ENCODE data around the gene IGF2BP3.

The IGF2BP3 gene

GRCh38 chr7:23471106-23471859 lies 992 bp upstream of the IGF2BP3 start:
- DNase-seq = peak; percentile 95

DNA sequence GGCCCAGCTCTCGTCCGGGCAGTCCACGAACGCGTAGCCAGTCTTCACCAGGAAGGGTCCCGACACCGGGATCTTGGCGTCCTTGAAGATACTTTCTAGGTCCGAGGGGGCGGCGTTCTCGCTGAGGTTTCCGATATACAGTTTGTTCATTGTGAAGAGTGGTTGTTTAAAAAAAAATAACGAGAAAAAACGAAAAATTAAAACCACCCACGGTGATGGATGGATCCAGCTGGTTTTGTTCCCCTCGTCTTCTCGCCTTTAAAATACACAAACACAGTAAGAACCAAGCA lies 385 bp downstream of the IGF2BP3 start:
- peak; percentile 66 for DNase-seq

GRCh38 chr7:23469150-23469960 lies 936 bp downstream of the IGF2BP3 start:
- peak; percentile 73 for DNase-seq

- DNase-seq = peak; percentile 64
Measured at GRCh38 chr7:23468526-23469149, 1.7 kb downstream of the IGF2BP3 start.

- DNase-seq = peak; percentile 83
Measured at GRCh38 chr7:23467806-23468525, 2.3 kb downstream of the IGF2BP3 start.

DNA sequence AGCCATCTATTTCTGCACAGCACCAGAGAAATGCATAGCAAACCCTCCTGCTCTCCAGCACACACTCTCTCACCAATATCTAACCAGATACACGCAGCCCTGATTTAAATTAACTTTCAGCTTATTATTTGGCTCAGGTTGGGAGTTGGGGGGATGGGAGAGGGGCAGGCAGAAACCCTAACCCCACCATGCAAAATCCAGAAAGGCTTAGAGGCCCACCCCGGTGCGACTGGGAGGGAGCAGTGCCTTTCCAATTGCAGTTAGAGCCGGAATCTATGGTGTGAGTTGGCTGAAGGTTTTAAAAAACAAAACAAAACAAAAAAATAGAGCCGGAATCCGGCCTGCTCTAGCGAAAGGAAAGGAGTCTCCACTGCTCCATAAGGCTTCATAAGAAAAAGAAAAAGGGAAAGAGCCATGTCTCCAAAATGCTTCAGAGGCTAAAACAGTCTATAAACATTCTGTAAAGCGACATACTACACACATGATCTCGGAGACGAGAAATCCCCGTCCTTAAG lies 2.9 kb downstream of the IGF2BP3 start:
- DNase-seq = no peak

DNA sequence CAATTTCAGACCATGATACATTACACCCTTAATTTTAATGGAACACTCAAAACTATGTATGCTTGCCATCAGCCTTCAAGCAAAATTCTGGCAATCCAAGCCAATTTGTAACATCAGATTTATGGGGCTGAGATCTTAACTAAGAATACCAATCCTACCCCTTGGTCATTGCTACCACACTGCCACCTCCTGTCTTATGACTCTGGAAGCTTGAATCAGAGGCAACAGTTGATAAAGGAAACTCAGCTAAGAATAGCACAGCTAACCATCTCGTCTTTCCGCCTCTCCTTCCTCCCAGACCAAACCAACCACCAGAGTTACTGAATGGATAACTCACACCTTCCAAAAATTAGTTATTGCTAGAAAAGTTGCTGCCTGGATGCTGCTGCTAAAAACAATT lies 7.4 kb downstream of the IGF2BP3 start:
- DNase-seq = no peak

DNA sequence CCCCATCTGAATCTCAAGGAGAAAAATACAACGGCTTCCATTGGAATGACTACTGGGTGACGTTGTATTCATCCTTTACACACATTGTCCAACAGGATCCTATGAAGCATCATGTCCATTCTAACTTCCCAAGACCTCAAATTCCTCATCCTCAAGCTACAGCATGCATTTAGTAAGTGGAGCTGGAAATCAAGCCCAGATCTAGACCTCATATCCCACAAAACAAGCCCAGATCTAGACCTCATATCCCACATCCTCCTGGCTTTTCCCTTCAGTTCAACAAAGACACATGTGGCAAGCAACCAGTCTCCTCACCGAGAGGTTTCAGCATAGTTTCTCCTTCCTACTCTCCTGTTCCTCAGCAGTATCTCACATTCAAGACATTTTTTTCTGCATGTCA lies 12.2 kb downstream of the IGF2BP3 start:
- DNase-seq = no peak

DNA sequence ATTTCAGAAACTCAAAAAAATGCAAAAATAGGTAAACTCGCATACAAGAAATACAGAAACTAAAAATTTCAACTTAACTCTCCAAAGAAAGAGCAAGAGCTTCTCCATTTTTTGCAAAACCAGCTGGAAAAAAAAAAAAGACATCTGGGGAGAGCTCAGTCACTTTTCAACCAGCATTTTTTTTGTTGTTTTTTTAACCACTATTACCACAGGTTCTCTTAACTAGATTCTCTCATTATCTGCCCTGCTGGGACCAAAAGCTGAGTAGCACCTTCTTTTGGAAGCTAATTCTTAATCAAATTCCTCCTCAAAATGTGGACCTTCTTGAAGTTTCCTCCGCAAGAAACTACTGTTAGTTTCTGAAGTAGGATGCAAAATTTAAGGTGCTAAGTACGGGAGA lies 14.2 kb downstream of the IGF2BP3 start:
- DNase-seq = no peak

DNA sequence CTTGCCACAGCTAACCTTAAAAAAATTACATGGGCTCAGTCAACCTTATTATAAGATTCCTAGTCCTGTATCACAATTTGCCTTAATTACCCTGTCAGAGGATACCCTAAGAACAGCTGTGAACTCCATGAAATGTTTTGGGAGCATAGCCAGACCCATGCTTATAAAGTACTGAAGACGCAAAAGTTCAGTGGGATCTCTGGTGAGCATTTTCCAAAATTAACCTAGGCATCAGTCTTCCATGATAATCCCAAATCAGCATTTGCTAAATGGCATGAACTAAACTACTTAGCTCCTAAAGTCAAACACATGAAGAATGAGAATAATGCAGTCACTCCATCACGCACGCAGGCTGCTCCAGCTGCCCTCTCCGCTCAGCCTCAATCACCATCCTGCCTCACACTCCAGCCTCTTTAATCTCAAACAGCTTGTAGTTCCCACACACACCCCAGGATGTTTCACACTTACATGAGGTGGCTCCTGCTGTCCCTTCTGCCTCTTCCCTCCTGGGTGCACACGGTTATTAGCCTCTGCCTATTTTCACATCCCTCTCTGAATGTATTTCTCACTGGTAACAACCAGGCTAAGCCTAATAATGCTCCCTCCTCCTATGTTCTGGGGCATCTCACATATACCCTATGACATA lies 15.3 kb downstream of the IGF2BP3 start:
- no peak for DNase-seq

GRCh38 chr7:23450518-23450917 lies 19.8 kb downstream of the IGF2BP3 start:
- no peak for DNase-seq

- DNase-seq = no peak
Measured at GRCh38 chr7:23449941-23450340, 20.4 kb downstream of the IGF2BP3 start.

DNA sequence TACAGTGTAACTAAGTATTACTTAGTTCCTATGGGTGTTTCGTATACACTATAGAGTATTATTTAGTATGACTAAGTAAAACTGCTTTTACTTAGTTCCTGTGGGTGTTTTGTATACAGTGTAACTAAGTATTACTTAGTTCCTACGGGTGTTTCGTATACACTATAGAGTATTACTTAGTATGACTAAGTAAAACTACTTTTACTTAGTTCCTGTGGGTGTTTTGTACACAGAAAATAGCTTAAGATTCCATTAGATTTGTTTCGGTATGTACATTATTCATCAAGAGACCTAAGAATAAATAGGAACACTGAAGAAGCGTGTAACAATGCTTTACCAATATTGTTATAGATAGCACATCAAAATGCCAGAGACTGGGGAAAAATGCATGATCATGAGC lies 25.0 kb downstream of the IGF2BP3 start:
- no peak for DNase-seq

- DNase-seq = no peak
Measured at GRCh38 chr7:23443974-23444373, 26.3 kb downstream of the IGF2BP3 start.

GRCh38 chr7:23438171-23438570 lies 32.1 kb downstream of the IGF2BP3 start:
- DNase-seq = no peak

GRCh38 chr7:23434147-23434917 lies 36.0 kb downstream of the IGF2BP3 start:
- no peak for DNase-seq

GRCh38 chr7:23431702-23432199 lies 38.5 kb downstream of the IGF2BP3 start:
- no peak for DNase-seq

DNA sequence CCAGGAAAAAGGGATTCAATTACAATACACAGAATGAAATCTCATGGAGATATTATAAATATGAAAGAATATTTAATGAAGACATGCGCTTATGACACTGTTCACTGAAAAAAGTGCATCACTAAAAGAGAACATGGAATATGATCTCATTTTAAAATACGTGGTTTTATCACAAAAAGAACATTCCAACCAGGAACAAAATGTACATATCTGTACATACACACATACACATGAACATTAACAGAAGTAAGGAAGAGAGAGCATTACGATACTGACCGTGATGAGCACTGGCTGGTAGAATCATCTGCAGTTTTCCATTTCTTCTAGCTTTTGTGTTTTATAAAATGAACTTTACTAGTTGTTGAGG lies 39.4 kb downstream of the IGF2BP3 start:
- no peak for DNase-seq

DNA sequence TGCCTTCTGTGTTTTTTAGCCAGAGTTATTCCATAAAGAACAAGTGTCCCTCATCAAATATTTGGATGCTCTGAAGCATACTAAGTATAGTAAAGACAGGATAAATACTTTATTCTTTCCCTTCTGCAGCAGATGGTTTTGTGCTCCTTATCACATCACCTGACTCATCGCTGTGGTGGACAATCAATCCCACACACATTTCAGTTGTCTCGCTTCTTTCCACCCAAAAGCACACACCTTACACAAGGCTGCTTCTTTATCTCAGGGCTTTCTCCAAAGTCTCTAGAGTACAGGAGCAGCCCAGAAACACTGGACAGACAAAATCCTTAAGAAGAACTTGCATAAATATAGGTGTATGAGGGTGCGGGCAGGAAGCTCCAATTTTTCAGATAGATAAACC lies 43.4 kb downstream of the IGF2BP3 start:
- no peak for DNase-seq

- no peak for DNase-seq
Measured at GRCh38 chr7:23422909-23423308, 47.4 kb downstream of the IGF2BP3 start.

DNA sequence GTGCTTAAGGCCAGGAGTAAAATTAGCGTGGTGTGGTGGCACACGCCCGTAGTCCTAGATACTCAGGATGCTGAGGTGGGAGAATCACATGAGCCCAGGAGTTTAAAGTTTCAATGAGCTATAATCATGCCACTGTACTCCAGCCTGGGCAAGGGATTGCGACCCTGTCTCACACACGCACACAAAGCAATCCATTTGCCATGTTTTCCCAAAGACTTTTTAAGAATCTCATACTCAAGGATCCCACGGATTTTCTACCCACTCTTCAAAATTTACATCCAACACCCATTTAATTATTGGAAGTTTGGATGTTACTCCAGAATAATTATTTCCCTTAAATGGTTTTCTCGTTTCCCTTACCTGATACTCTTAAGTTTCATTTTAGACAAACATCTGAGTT lies 47.9 kb downstream of the IGF2BP3 start:
- DNase-seq = no peak

- no peak for DNase-seq
Measured at GRCh38 chr7:23419845-23420244, 50.4 kb downstream of the IGF2BP3 start.

All from islet precursor cell (in vitro differentiated cells).